ENCODE data around the gene MMEL1.
A peak's percentile ranks its signal among the peaks of the same experiment; 100 is the strongest.

The MMEL1 gene

GRCh38 chr1:2541619-2542245 is 91.1 kb downstream of the MMEL1 start:
- Histone ChIP-seq H3K79me2 (ENCODE audit: low read length) (no peaks in the 10 kb centered on the region), H3K27me3 (replicated peaks; ENCODE audit: insufficient read depth, low read length) (peaks cover 6% of the 10 kb centered on the region), H3K4me3 (ENCODE audit: low read length) (no peak overlapping the region), H4K20me1 (ENCODE audit: insufficient read depth, low read length) (no peaks in the 10 kb centered on the region), H2AFZ (ENCODE audit: low read length) (no peak overlapping the region), H3K9ac (ENCODE audit: low read length) (no peak overlapping the region), H3K27ac (ENCODE audit: low read length) (peak overlapping the region; percentile 23; the same call in 1 of the 2 replicates), H3K4me1 (ENCODE audit: low read length) (peaks cover 15% of the 10 kb centered on the region), H3K36me3 (replicated peaks; ENCODE audit: insufficient read depth, low read length) (no peaks in the 10 kb centered on the region), H3K9me3 (replicated peaks; ENCODE audit: insufficient read depth, low read length) (no peaks in the 10 kb centered on the region), H3F3A (ENCODE audit: insufficient read depth, low read length) (peaks cover 10% of the 10 kb centered on the region), H3K4me2 (ENCODE audit: low read depth, low read length) (no peak overlapping the region; the same call in 1 of the 2 replicates), H3K9me2 (replicated peaks; ENCODE audit: insufficient read depth, low read length) (no peaks in the 10 kb centered on the region)
- no peak for TF ChIP-seq EZH2phosphoT487 (IDR thresholded peaks at IDR 0.05; ENCODE audit: low read length)
- TF ChIP-seq, protein P1, sequence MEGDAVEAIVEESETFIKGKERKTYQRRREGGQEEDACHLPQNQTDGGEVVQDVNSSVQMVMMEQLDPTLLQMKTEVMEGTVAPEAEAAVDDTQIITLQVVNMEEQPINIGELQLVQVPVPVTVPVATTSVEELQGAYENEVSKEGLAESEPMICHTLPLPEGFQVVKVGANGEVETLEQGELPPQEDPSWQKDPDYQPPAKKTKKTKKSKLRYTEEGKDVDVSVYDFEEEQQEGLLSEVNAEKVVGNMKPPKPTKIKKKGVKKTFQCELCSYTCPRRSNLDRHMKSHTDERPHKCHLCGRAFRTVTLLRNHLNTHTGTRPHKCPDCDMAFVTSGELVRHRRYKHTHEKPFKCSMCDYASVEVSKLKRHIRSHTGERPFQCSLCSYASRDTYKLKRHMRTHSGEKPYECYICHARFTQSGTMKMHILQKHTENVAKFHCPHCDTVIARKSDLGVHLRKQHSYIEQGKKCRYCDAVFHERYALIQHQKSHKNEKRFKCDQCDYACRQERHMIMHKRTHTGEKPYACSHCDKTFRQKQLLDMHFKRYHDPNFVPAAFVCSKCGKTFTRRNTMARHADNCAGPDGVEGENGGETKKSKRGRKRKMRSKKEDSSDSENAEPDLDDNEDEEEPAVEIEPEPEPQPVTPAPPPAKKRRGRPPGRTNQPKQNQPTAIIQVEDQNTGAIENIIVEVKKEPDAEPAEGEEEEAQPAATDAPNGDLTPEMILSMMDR (IDR thresholded peaks at IDR 0.05; ENCODE audit: low read length) = no peak
- no peak for TF ChIP-seq EZH2 (optimal IDR thresholded peaks at IDR 0.05; ENCODE audit: low read depth, low read length)
- peak; percentile 48 for DNase-seq

GRCh38 chr1:2540816-2541492 is 91.9 kb downstream of the MMEL1 start:
- H4K20me1 ChIP-seq (ENCODE audit: insufficient read depth, low read length) = no peaks in the 10 kb centered on the region
- H3F3A ChIP-seq (ENCODE audit: insufficient read depth, low read length) = peaks cover 5% of the 10 kb centered on the region
- H3K27ac ChIP-seq (ENCODE audit: low read length) = peak overlapping the region; percentile 23; the same call in 1 of the 2 replicates
- H3K9ac ChIP-seq (ENCODE audit: low read length) = no peak overlapping the region
- H3K9me2 ChIP-seq (replicated peaks; ENCODE audit: insufficient read depth, low read length) = no peaks in the 10 kb centered on the region
- peak overlapping the region; percentile 34; the same call in 1 of the 2 replicates for H3K4me2 ChIP-seq (ENCODE audit: low read depth, low read length)
- TF ChIP-seq EZH2 (optimal IDR thresholded peaks at IDR 0.05; ENCODE audit: low read depth, low read length) = no peak
- TF ChIP-seq EZH2phosphoT487 (IDR thresholded peaks at IDR 0.05; ENCODE audit: low read length) = no peak
- TF ChIP-seq, protein P1 (IDR thresholded peaks at IDR 0.05; ENCODE audit: low read length) = no peak
- H3K9me3 ChIP-seq (replicated peaks; ENCODE audit: insufficient read depth, low read length) = no peaks in the 10 kb centered on the region
- peaks cover 15% of the 10 kb centered on the region for H3K4me1 ChIP-seq (ENCODE audit: low read length)
- H3K4me3 ChIP-seq (ENCODE audit: low read length) = no peak overlapping the region
- no peak overlapping the region for H2AFZ ChIP-seq (ENCODE audit: low read length)
- H3K79me2 ChIP-seq (ENCODE audit: low read length) = no peaks in the 10 kb centered on the region
- peaks cover 12% of the 10 kb centered on the region for H3K27me3 ChIP-seq (replicated peaks; ENCODE audit: insufficient read depth, low read length)
- DNase-seq = no peak
- no peaks in the 10 kb centered on the region for H3K36me3 ChIP-seq (replicated peaks; ENCODE audit: insufficient read depth, low read length)
